Effector memory CD8-positive, alpha-beta T cell (primary cell): ENCODE results near the gene ELMO2.

Experiments
- ATAC-seq: fragments of 150-1000 bp; cut with Tn5 transposase; replicated peaks from 2 replicates; pipeline ENCODE4 v1.10.0; 2021; ENCODE audit warnings: mild to moderate bottlenecking, moderate library complexity
- DNase-seq, 3 experiments: peaks; one replicate each; pipeline ENCODE4 v3.0.0; 2021
- H3K27ac Mint-ChIP-seq, 2 donors: one replicate each; pipeline ENCODE4 v1.8.0; 2022; ENCODE audit warnings: mild to moderate bottlenecking in 2 of 2, mixed read lengths in 2 of 2, moderate library complexity in 2 of 2
- H3K27me3 Mint-ChIP-seq, 2 donors: one replicate each; pipeline ENCODE4 v1.8.0; 2022; ENCODE audit warnings: mixed read lengths in 2 of 2
- H3K36me3 Mint-ChIP-seq: one replicate; pipeline ENCODE4 v1.8.0; 2022; ENCODE audit warnings: mild to moderate bottlenecking, moderate library complexity, mixed read lengths; ENCODE audit not compliant: insufficient read depth
- H3K4me1 Mint-ChIP-seq, 2 donors: one replicate each; pipeline ENCODE4 v1.8.0; 2022; ENCODE audit warnings: low read depth in 2 of 2, mixed read lengths in 2 of 2
- H3K4me3 Mint-ChIP-seq, 2 donors: one replicate each; pipeline ENCODE4 v1.8.0; 2022; ENCODE audit warnings: mild to moderate bottlenecking in 2 of 2, mixed read lengths in 2 of 2, moderate library complexity in 2 of 2
- H3K9me3 Mint-ChIP-seq, 2 donors: one replicate each; pipeline ENCODE4 v1.8.0; 2022; ENCODE audit warnings: mixed read lengths in 2 of 2

ELMO2 gene

GRCh38 chr20:46358346-46359058 is 47.9 kb downstream of the ELMO2 start:
- DNase-seq (no peak), ATAC-seq (no peak)
- no peak overlapping the region for H3K4me3 Mint-ChIP-seq
- H3K27me3 Mint-ChIP-seq, result no peaks in the 10 kb centered on the region
- H3K27ac Mint-ChIP-seq, result peak overlapping the region; percentile 57 to 73
- H3K36me3 Mint-ChIP-seq, result peaks cover 22% of the 10 kb centered on the region
- H3K9me3 Mint-ChIP-seq, result no peaks in the 10 kb centered on the region
- H3K4me1 Mint-ChIP-seq, result peaks cover 62 to 74% of the 10 kb centered on the region in 2 donors

GRCh38 chr20:46357030-46357514 is 49.3 kb downstream of the ELMO2 start:
- Mint-ChIP-seq H3K27ac (peak overlapping the region; percentile 70 to 83), H3K4me3 (peak overlapping the region in 1 of 2 donors; percentile 12), H3K4me1 (peaks cover 57 to 65% of the 10 kb centered on the region in 2 donors), H3K27me3 (no peaks in the 10 kb centered on the region), H3K36me3 (peaks cover 28% of the 10 kb centered on the region), H3K9me3 (no peaks in the 10 kb centered on the region)
- ATAC-seq (peak; percentile 21), DNase-seq (no peak)

- ATAC-seq (no peak), DNase-seq (no peak)
- no peaks in the 10 kb centered on the region for H3K9me3 Mint-ChIP-seq
- peak overlapping the region in 1 of 2 donors; percentile 15 for H3K4me3 Mint-ChIP-seq
- H3K27ac Mint-ChIP-seq, result peak overlapping the region; percentile 70 to 91
- no peaks in the 10 kb centered on the region for H3K27me3 Mint-ChIP-seq
- peaks cover 21% of the 10 kb centered on the region for H3K36me3 Mint-ChIP-seq
- peaks cover 50 to 58% of the 10 kb centered on the region in 2 donors for H3K4me1 Mint-ChIP-seq
Observed at GRCh38 chr20:46356195-46357029, 50.0 kb downstream of the ELMO2 start.

- no peak for ATAC-seq
- H3K36me3 Mint-ChIP-seq, result peaks cover 20% of the 10 kb centered on the region
Observed at GRCh38 chr20:46355778-46356177, 50.6 kb downstream of the ELMO2 start.

DNA sequence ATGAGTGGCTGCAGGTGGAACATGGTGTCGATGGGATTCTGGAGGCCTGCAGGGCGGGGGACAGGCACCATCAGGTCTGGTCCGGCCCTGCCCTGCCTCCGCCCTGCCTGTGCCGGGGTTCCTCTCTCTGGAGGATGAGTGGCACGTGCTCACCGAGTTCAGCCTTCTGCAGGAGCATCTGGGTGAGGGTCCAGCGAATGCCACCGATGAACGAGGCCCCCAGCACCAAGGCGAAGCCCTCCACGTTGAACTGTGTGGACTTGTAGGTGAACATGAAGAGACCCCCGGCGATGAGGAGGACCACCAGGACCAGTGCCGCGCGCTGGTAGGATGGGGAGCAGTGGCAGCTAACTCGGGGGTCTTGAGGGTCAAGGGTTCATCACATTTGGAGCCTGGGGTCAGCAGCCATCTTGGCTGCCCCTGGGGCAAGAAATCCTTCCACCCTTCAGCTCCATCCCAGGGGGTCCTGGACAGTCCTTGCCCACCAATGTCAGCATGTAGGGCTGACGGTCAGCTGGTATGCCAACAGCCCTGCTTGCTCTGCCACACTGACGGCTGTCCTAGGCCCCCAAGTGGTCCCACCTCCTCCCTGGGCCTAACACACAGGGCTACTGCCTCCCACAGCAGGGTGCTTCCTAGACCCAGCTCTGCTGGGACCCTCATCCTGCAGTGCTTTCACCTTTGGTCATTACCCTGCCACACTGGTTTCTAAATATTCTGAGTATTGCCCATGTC is 51.3 kb downstream of the ELMO2 start:
- H3K27ac Mint-ChIP-seq, result peak overlapping the region; percentile 79 to 91
- H3K4me1 Mint-ChIP-seq, result peaks cover 54 to 55% of the 10 kb centered on the region in 2 donors
- H3K27me3 Mint-ChIP-seq, result no peaks in the 10 kb centered on the region
- H3K4me3 Mint-ChIP-seq, result no peak overlapping the region
- ATAC-seq (no peak), DNase-seq (no peak)
- no peaks in the 10 kb centered on the region for H3K9me3 Mint-ChIP-seq
- H3K36me3 Mint-ChIP-seq, result peaks cover 24% of the 10 kb centered on the region

More at GRCh38 chr20:46355778-46356177, 50.6 kb downstream of the ELMO2 start:
- Mint-ChIP-seq H3K4me3 (peak overlapping the region in 1 of 2 donors; percentile 15), H3K27me3 (no peaks in the 10 kb centered on the region), H3K27ac (peak overlapping the region; percentile 30 to 91), H3K9me3 (no peaks in the 10 kb centered on the region), H3K4me1 (peaks cover 50 to 55% of the 10 kb centered on the region in 2 donors)
- no peak for DNase-seq

DNA sequence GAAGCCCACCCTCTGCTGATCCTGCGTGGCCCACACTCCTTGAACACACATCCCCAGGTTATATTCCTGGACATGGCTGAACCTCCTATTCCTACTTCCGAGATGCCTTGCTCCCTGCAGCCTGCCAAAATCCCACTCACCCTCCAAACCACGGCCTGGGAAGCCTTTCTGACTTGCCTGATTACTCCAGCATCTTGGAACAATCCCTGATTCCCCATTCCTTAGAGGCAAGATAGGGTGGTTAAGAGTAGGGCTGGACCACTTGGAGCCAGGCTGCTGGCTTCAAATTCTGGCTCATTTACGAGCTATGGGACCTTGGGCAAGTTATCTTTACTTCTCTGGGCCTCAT is 52.2 kb downstream of the ELMO2 start:
- ATAC-seq (no peak), DNase-seq (no peak)
- peak overlapping the region; percentile 79 to 91 for H3K27ac Mint-ChIP-seq
- H3K36me3 Mint-ChIP-seq, result peaks cover 24% of the 10 kb centered on the region
- H3K27me3 Mint-ChIP-seq, result no peaks in the 10 kb centered on the region
- peaks cover 46 to 48% of the 10 kb centered on the region in 2 donors for H3K4me1 Mint-ChIP-seq
- H3K4me3 Mint-ChIP-seq, result no peak overlapping the region
- H3K9me3 Mint-ChIP-seq, result no peaks in the 10 kb centered on the region

DNA sequence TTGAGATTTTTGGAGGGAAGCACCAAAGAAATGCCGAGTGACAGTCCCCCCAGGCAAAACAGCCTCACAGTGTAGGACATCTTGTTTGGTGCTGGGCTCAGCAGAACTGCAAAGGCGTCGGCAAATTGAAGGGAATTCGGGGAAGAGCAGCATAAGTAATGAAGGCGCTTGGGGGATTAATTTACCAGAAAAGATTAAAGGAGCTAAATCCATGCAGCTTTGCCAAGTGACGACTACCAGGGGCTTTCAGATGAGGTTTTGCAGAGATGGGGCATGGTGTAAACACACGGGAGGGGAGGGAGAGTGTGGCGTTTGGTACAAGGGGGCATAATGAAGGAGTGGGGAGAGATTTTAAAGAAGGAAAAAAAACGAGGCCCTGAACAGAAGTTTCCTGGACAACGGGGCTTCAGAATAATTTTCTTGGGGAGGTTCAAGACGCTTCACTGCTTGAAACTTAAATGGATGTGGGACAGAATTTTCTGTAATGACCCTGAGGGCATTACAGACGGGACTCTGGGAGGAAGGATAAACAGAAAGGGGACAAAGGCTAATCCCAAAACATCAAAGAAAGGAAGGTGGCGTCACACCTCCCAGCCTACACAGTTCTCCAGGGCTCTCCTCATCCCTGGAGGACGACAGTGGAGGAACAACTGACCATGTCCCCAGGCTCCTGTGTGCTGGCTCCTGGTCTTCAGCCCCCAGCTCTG is 52.8 kb downstream of the ELMO2 start:
- ATAC-seq, result no peak

DNA sequence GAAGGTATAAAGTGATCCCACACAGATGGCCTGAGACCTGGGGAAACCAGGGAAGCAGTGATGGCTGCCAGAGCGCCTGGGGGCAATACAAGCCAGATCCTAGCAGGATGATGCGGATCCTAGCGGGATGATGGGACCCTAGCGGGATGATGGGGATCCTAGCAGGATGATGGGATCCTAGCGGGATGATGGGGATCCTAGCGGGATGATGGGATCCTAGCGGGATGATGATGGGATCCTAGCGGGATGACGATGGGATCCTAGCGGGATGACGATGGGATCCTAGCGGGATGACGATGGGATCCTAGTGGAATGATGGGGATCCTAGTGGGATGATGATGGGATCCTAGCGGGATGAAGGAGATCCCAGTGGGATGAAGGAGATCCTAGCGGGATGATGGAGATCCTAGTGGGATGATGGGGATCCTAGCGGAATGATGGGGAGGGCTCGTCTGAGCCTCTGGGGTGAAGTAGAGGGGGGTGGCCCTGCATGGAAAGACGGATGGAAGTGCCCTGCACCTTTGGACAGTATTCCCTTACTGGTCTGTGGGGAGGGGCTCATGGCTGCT is 54.0 kb downstream of the ELMO2 start:
- Mint-ChIP-seq H3K27me3 (no peaks in the 10 kb centered on the region), H3K4me1 (peaks cover 39 to 40% of the 10 kb centered on the region in 2 donors), H3K27ac (peak overlapping the region in 1 of 2 donors; percentile 90), H3K36me3 (peaks cover 24% of the 10 kb centered on the region), H3K4me3 (no peak overlapping the region), H3K9me3 (no peaks in the 10 kb centered on the region)
- ATAC-seq (no peak), DNase-seq (no peak)

More for the DNA sequence above, 52.8 kb downstream of the ELMO2 start:
- H3K36me3 Mint-ChIP-seq, result peaks cover 24% of the 10 kb centered on the region
- H3K9me3 Mint-ChIP-seq, result no peaks in the 10 kb centered on the region
- H3K4me1 Mint-ChIP-seq, result peaks cover 45 to 47% of the 10 kb centered on the region in 2 donors
- H3K27ac Mint-ChIP-seq, result peak overlapping the region; percentile 79 to 90
- H3K4me3 Mint-ChIP-seq, result no peak overlapping the region
- H3K27me3 Mint-ChIP-seq, result no peaks in the 10 kb centered on the region
- no peak for DNase-seq

DNA sequence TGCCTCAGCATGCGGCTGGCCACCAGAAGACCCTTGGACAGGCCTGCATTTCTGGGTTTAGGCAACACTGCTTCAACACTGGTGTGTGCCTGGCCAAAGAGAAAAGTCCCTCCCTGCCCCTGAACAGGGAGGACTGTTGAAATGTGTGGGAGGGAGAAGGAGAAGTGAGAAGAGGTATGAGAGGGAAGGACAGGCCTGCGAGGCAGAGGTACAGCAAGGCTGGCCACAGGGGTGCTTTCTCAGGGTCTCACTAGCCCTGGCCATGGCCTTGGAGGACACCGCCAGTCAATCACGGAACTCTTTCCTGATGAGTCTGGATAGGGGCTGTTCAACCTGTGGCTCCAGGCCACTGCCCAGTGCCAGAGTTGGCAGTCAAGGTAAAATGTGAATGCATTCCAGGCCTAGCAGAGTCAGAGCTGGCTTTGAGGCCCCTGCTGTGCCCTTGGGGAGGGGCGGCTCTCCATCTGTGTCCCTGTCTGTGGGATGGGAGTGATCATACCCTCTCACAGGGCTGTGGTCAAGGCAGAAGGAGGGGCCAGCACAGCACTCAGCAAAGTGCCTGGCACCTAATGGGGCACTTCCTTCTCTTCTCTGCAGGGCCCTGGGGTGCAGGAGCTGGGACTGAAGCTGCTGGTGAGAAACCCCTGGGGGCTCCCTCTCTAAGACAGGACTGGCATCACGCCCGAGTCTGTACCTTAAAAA is 54.9 kb downstream of the ELMO2 start:
- DNase-seq (no peak), ATAC-seq (no peak)
- Mint-ChIP-seq H3K4me1 (peaks cover 33 to 37% of the 10 kb centered on the region in 2 donors), H3K27ac (peak overlapping the region; percentile 42 to 82), H3K9me3 (no peaks in the 10 kb centered on the region), H3K36me3 (peaks cover 24% of the 10 kb centered on the region), H3K4me3 (no peak overlapping the region), H3K27me3 (no peaks in the 10 kb centered on the region)

GRCh38 chr20:46350986-46351267 is 55.5 kb downstream of the ELMO2 start:
- Mint-ChIP-seq H3K9me3 (no peaks in the 10 kb centered on the region), H3K4me3 (no peak overlapping the region), H3K27me3 (no peaks in the 10 kb centered on the region), H3K36me3 (peaks cover 21% of the 10 kb centered on the region), H3K27ac (peak overlapping the region; percentile 42 to 82), H3K4me1 (peaks cover 30 to 37% of the 10 kb centered on the region in 2 donors)
- no peak for ATAC-seq
- DNase-seq, result no peak

DNA sequence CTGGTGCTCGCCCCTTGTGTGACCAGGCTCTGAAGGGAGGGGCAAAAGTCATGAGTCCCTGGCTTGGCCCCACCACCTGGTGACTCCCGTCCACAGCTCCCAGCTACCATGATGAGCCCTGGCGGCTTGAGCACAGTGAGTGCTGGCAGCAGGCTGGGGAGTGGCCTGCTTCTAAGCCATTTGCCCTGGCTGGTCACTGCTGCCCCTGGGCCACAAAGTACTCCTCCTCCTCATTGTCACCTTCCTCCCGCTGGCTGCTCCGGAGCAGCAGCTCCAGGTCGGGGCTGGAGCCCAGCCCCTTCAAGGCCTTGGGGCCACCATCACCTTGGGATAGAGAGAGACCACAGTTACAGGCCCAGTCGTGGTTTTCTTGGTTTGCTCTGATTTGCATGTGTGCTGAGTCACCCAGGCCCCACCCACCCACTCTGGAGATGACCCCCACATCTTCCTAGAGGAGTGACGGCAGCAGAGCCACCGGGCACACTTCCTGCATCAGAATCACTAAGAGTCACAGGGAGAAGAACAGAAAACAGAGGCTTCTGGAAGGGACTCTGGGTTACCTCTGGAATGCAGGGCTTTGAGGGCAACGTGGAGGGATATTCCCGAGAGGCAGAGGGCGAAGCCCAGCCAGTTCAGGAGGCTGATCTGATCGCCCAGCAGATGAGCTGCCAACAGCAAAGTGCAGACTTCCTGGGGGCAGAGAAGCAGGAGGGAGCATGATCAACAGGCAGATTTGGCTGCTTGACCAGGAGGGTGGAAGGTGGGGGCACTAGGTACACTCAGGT is 56.0 kb downstream of the ELMO2 start:
- no peaks in the 10 kb centered on the region for H3K9me3 Mint-ChIP-seq
- H3K27me3 Mint-ChIP-seq, result no peaks in the 10 kb centered on the region
- DNase-seq (no peak), ATAC-seq (no peak)
- peak overlapping the region; percentile 42 to 82 for H3K27ac Mint-ChIP-seq
- H3K36me3 Mint-ChIP-seq, result peaks cover 20% of the 10 kb centered on the region
- H3K4me3 Mint-ChIP-seq, result no peak overlapping the region
- H3K4me1 Mint-ChIP-seq, result peaks cover 24 to 33% of the 10 kb centered on the region in 2 donors

DNA sequence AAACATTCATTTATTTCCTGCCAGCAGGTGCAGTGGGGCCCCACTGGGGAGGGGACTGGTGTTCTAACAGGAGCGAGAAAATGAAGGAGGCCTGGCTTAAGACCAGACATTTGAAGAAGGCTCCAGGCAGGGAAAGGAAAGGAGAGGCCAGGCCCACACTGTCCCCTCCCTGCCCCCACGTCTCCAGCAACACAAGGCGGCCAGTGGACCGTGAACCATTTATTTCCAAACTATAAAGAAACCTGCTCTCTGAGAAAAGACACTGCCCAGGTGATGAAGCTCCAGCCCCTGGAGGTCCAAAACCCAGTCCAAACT is 56.7 kb downstream of the ELMO2 start:
- no peak for DNase-seq
- peaks cover 20% of the 10 kb centered on the region for H3K36me3 Mint-ChIP-seq
- H3K27me3 Mint-ChIP-seq, result no peaks in the 10 kb centered on the region
- H3K4me1 Mint-ChIP-seq, result peaks cover 24 to 33% of the 10 kb centered on the region in 2 donors
- H3K27ac Mint-ChIP-seq, result peak overlapping the region in 1 of 2 donors; percentile 42
- no peaks in the 10 kb centered on the region for H3K9me3 Mint-ChIP-seq
- H3K4me3 Mint-ChIP-seq, result no peak overlapping the region
- ATAC-seq, result no peak
